Choroid plexus epithelial cell (primary cell): ENCODE data around the gene C19orf85.
A peak's percentile ranks its signal among the peaks of the same experiment; 100 is the strongest.

Source experiments
- DNase-seq: peaks from one replicate; pipeline ENCODE4 v3.0.0-alpha.2; 2010; ENCODE audit warnings: low read depth
- H3K4me3 ChIP-seq: 2 replicates; pipeline ENCODE4 v1.5.1; 2011; ENCODE audit warnings: low read depth, mild to moderate bottlenecking, control low read depth, low read length, moderate library complexity
- TF ChIP-seq, protein P1 (sequence below): conservative IDR thresholded peaks from 2 replicates; pipeline ENCODE4 v1.5.1; 2011; ENCODE audit warnings: low read depth, mild to moderate bottlenecking, control low read depth, inconsistent platforms, low read length, moderate library complexity

Gene C19orf85

DNA sequence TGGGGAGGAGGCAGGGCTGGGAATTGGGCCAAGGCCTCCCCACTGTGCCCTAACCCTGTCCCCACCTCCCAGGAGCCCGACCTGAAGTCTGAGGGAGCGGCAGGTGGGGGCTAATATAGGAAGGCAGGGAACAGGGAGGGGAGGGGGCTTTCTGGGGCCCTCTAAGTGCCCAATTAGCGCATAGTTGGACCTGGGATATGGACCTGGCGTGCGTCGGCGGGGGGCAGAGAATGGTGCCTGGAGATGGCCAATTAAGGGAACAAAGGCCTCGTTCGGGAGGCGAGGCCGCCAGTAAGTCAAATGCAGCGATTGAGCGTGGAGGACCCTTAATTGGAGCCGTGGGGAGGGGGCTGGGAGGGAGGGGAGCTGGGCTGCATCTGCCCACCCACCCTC lies at the start of gene C19orf85:
Gene C19orf85, minus strand, starts transcription at position 90 of the 393 bp plus-strand sequence. CDS start 197 bp downstream, outside the sequence.
- TF ChIP-seq, protein P1, sequence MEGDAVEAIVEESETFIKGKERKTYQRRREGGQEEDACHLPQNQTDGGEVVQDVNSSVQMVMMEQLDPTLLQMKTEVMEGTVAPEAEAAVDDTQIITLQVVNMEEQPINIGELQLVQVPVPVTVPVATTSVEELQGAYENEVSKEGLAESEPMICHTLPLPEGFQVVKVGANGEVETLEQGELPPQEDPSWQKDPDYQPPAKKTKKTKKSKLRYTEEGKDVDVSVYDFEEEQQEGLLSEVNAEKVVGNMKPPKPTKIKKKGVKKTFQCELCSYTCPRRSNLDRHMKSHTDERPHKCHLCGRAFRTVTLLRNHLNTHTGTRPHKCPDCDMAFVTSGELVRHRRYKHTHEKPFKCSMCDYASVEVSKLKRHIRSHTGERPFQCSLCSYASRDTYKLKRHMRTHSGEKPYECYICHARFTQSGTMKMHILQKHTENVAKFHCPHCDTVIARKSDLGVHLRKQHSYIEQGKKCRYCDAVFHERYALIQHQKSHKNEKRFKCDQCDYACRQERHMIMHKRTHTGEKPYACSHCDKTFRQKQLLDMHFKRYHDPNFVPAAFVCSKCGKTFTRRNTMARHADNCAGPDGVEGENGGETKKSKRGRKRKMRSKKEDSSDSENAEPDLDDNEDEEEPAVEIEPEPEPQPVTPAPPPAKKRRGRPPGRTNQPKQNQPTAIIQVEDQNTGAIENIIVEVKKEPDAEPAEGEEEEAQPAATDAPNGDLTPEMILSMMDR, result no peak
- DNase-seq, result no peak
- no peak within 1 kb of the TSS for H3K4me3 ChIP-seq

DNA sequence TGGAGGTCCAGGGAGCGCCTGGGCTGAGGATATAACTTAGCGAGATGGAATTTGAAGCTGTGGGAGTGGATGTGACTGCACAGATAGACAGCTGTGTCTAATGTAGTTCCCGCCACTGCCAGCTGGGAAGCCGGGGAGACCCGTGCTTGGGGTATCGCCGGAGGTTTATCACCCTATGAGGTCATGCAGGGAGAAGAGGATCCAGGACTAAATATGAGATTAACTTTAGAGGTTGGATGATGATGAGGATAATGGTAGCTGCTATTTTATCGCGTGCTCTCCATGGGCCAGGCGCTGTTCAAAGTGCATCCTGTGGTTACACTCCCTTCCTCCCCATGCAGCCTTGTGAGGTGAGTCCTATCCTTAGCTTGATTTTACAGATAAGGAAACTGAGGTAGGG lies 43.6 kb upstream of the C19orf85 start:
- H3K4me3 ChIP-seq, result no peak overlapping the region
- TF ChIP-seq, protein P1, result no peak
- DNase-seq, result no peak

DNA sequence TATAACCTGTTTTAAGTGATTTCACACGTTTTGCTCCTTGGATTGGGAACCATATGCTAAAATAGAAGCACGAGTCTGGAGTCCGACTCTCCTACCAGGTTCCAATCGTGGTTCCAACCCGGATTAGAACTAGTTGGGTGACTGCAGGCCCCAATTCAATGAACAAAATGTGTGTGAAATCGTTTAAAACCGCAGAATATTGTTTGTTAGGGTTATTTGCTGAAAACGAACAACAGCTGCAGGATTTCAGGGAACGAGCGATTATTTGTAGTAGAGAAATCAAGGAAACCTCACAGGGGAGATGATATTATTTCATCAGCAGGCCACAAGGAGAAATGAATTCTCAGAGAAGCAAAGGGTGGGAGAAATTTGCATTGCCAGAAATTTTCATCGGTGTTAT lies 40.4 kb upstream of the C19orf85 start:
- H3K4me3 ChIP-seq, result no peak overlapping the region
- TF ChIP-seq, protein P1, result no peak
- no peak for DNase-seq

DNA sequence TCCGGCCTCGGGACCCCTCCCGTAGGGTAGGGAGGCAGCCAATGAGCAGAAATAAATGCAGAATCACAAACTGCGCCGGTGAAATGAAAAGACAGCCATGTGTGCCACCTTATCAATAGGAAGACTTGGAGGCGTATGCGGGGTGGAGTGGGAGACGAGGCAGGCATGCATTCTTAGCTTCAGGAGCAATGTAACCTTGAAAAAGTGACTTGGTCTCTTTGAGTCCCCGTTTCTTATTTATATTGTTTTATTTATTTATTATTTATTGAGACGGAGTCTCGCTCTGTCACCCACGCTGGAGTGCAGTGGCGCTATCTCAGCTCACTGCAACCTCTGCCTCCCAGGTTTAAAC lies 39.7 kb upstream of the C19orf85 start:
- TF ChIP-seq, protein P1, result no peak
- no peak for DNase-seq
- H3K4me3 ChIP-seq, result peak overlapping the region; percentile 67

DNA sequence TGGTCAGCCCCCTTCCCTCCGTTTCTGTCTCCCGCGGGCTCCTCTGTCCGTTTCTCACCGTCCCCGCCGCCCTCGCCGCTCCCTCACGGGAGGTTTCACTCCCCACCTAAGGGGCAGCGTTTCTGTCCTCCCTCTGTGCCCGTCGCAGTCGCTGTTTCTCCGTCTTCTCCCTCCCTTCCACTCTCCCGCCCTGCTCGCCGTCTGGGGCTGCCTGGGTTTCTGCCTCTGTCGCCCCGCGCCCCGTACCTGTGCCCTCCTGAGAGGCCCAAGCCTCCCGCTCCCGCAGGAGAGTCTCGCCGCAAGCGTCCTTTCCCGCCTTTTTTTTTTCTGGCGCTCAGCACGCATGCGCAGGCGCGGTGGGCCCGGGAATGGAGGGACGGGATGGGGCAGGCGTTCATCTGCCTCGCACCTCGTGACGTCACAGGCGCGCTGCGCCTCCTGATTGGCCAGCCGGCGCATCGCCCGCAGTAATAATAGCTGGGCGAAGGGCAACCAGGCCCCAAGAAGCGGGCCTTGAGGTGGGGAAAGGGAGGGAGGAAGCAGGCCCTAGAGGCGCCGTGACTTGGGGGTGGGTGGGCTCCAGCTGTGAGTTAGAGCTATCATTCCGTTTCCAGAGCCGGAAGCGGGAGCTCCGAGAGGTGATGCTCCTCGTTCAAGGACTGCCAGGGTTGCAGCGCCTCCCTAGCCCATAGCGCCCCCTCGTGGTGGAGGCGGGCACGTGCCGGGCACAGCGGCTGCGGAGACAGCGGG lies 39.1 kb upstream of the C19orf85 start:
- DNase-seq, result peak; percentile 92
- H3K4me3 ChIP-seq, result peak overlapping the region; percentile 67
- TF ChIP-seq, protein P1, result peak; percentile 93

- TF ChIP-seq, protein P1, result no peak
- H3K4me3 ChIP-seq, result no peak overlapping the region
- no peak for DNase-seq
These were observed 38.6 kb upstream of the C19orf85 start for GRCh38 chr19:55503157-55503501.

DNA sequence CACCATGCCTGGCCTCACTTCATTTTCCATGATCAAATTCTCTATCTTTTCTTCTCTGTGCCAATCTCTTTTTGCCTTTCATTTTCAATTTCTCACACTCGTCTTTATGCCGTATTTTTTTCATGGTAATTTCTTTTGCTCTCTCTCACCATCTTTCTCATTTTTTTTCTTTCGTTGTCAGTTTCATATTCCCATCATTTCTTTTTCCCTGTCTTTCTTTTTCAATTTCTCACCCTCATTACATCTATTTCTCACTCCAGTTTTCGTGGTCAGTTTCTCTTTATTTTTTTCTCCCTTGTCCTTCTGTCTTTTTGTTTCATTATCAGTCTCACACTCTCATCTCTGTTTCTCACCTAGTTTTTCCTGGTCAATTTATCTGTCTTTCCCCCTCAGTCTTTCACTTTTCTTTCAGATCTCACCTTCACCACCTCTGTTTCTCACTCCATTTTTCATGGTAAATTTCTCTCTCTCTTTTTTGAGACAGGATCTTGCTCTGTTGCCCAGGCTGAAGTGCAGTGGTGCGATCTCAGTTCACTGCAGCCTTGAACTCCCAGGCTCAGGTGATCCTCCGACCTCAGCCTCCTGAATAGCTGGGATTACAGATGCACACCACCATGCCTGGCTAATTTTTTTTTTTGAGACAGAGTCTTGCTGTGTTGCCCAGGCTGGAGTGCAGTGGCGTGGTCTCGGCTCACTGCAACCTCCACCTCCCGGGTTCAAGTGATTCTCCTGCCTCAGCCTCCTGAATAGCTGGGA lies 37.8 kb upstream of the C19orf85 start:
- H3K4me3 ChIP-seq, result no peak overlapping the region
- TF ChIP-seq, protein P1, result no peak
- DNase-seq, result no peak
